C1 segment of cervical spinal cord (tissue), 14 donors: ENCODE data around the gene DELE1.

Experiments
- DNase-seq, 14 donors: peaks; one replicate each; lab custom pipeline; 2025; lab: John Stamatoyannopoulos, UW

The DELE1 gene

GRCh38 chr5:141954194-141954593, 30.5 kb downstream of the DELE1 start:
- no peak for DNase-seq

- DNase-seq: no peak
Observed at GRCh38 chr5:141957367-141957996, 33.8 kb downstream of the DELE1 start.

- no peak for DNase-seq
Observed at GRCh38 chr5:141958113-141958512, 34.4 kb downstream of the DELE1 start, which contains the start of gene PCDH12. Gene PCDH12, minus strand, starts transcription at chr5:141958202. Its CDS starts 351 bp downstream, at chr5:141957851.

GRCh38 chr5:141958546-141959172, 35.0 kb downstream of the DELE1 start:
- no peak for DNase-seq

- DNase-seq: no peak
Observed at GRCh38 chr5:141960018-141960417, 36.3 kb downstream of the DELE1 start.

- DNase-seq: peak in 13 of 14 donors; percentile 14 to 89 (median 82)
Observed at GRCh38 chr5:141960449-141961323, 37.0 kb downstream of the DELE1 start.

GRCh38 chr5:141961466-141961865, 37.8 kb downstream of the DELE1 start:
- DNase-seq: no peak

- no peak for DNase-seq
Observed at GRCh38 chr5:141963701-141964100, 40.0 kb downstream of the DELE1 start.

- no peak for DNase-seq
Observed at GRCh38 chr5:141965071-141965470, 41.4 kb downstream of the DELE1 start.

GRCh38 chr5:141966275-141966962, 42.7 kb downstream of the DELE1 start:
- no peak for DNase-seq

GRCh38 chr5:141966963-141967333, 43.3 kb downstream of the DELE1 start:
- no peak for DNase-seq

- DNase-seq: peak; percentile 53 to 93 (median 88)
Observed at GRCh38 chr5:141968914-141969608, 45.4 kb downstream of the DELE1 start, which contains the start of gene RNF14. Gene RNF14, plus strand, starts transcription at chr5:141969105. Its CDS starts 4,484 bp downstream, at chr5:141973589.

GRCh38 chr5:141969783-141970771, 46.4 kb downstream of the DELE1 start:
- no peak for DNase-seq

GRCh38 chr5:141973871-141974595, 50.4 kb downstream of the DELE1 start:
- no peak for DNase-seq

GRCh38 chr5:141976176-141976575, 52.5 kb downstream of the DELE1 start:
- DNase-seq: no peak

GRCh38 chr5:141978389-141978788, 54.7 kb downstream of the DELE1 start:
- no peak for DNase-seq

- DNase-seq: no peak
Observed at GRCh38 chr5:141982626-141983025, 59.0 kb downstream of the DELE1 start.

- DNase-seq: no peak
Observed at GRCh38 chr5:141986072-141986471, 62.4 kb downstream of the DELE1 start.

- no peak for DNase-seq
Observed at GRCh38 chr5:141989720-141990119, 66.0 kb downstream of the DELE1 start.
